HEK293T (cell line): ENCODE results near the gene NEDD9.

ENCODE experiments used
- ARNT ChIP-seq: fragments of 450-650 bp; IDR thresholded peaks from 2 replicates; pipeline ENCODE4 v1.6.1; 2017; ENCODE audit warnings: mild to moderate bottlenecking
- BHLHE40 ChIP-seq: fragments of 450-650 bp; IDR thresholded peaks from 2 replicates; pipeline ENCODE4 v1.6.1; 2016; ENCODE audit warnings: mild to moderate bottlenecking, moderate library complexity, borderline replicate concordance
- FOXA1 ChIP-seq: fragments of 450-650 bp; IDR thresholded peaks from 2 replicates; pipeline ENCODE4 v1.6.1; 2016; ENCODE audit warnings: mild to moderate bottlenecking
- FOXM1 ChIP-seq: fragments of 450-650 bp; IDR thresholded peaks from 2 replicates; pipeline ENCODE4 v1.6.1; 2017; ENCODE audit warnings: mild to moderate bottlenecking, borderline replicate concordance
- HDGF ChIP-seq: fragments of 450-650 bp; IDR thresholded peaks from 2 replicates; pipeline ENCODE4 v1.6.1; 2017; ENCODE audit warnings: antibody characterized with exemption, borderline replicate concordance
- L3MBTL2 ChIP-seq: fragments of 450-650 bp; conservative IDR thresholded peaks from 2 replicates; pipeline ENCODE4 v1.6.1; 2016; ENCODE audit warnings: mild to moderate bottlenecking
- LEF1 ChIP-seq: fragments of 450-650 bp; IDR thresholded peaks from 2 replicates; pipeline ENCODE4 v1.6.1; 2017; ENCODE audit warnings: mild to moderate bottlenecking, borderline replicate concordance
- NFRKB ChIP-seq: fragments of 450-650 bp; IDR thresholded peaks from 2 replicates; pipeline ENCODE4 v1.6.1; 2016; ENCODE audit warnings: mild to moderate bottlenecking, moderate library complexity
- PKNOX1 ChIP-seq: fragments of 450-650 bp; IDR thresholded peaks from 2 replicates; pipeline ENCODE4 v1.6.1; 2016
- SP1 ChIP-seq: fragments of 450-650 bp; IDR thresholded peaks from 2 replicates; pipeline ENCODE4 v1.6.1; 2017
- SUZ12 ChIP-seq: fragments of 450-650 bp; IDR thresholded peaks from 2 replicates; pipeline ENCODE4 v1.6.1; 2016; ENCODE audit warnings: mild to moderate bottlenecking
- ZNF384 ChIP-seq: fragments of 450-650 bp; IDR thresholded peaks from 2 replicates; pipeline ENCODE4 v1.6.1; 2016

- no peak for TF ChIP-seq ZNF384
- TF ChIP-seq BHLHE40: no peak
- TF ChIP-seq PKNOX1: no peak
- TF ChIP-seq FOXM1: no peak
- TF ChIP-seq SUZ12: no peak
- TF ChIP-seq LEF1: no peak
- TF ChIP-seq SP1: no peak
- TF ChIP-seq FOXA1: no peak
- TF ChIP-seq HDGF: no peak
- no peak for TF ChIP-seq NFRKB
- TF ChIP-seq L3MBTL2: no peak
- TF ChIP-seq ARNT: no peak
Observed at GRCh38 chr6:11215773-11216172, 16.7 kb downstream of the NEDD9 start.
